ENCODE measurements around the gene AGBL4.

DNA sequence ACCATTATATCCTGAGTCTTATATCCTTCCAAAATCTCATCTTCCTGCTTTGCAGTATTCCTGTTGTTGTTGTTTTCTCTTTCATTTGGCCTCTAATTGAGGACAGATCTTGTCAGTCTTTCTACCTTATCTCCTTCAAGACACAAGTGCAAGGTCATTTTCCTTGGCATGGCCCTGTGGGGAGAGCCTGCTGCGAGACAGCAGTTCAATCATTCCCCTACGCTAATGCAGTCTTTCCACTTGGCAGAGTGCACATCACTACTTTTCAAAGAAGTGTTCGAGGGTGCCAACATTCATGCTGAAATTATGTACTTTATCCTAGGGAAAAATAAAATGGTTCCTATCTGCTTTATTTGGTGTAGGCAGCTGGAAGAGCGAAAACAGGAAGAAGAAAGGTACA lies 1421.4 kb downstream of the AGBL4 start:
- no peak for TF ChIP-seq POLR2A (IDR thresholded peaks at IDR 0.05)
- TF ChIP-seq CTCF (IDR thresholded peaks at IDR 0.05): no peak
